Lung (tissue), 12 donors: ENCODE data around the gene KDM7A. TPM values are rescaled to one million over a fixed set of nuclear protein-coding genes. Genes with fewer than 3 reads are reported as not detected.

Experiments used
- ATAC-seq: fragments of 200-7000 bp; cut with Tn5 transposase; one replicate; pipeline ENCODE4 v1.9.1; 2020; ENCODE audit warnings: moderate number of reproducible peaks; ENCODE audit not compliant: insufficient read depth, low FRiP score
- DNase-seq, 3 donors: peaks; one replicate each; pipeline ENCODE4 v3.0.0-alpha.2; 2013 to 2017
- H3K27ac ChIP-seq, 2 donors: one replicate each; pipeline ENCODE4 v1.5.1; 2013; ENCODE audit warnings: mild to moderate bottlenecking in 2 of 2, moderate library complexity in 2 of 2, control low read depth in 1 of 2, inconsistent platforms in 1 of 2, low read depth in 1 of 2, low read length in 1 of 2
- H3K27me3 ChIP-seq, 3 donors: one replicate each; pipeline ENCODE4 v1.5.1; 2013; ENCODE audit warnings: low read length in 2 of 3; ENCODE audit not compliant: control insufficient read depth in 3 of 3, insufficient read depth in 3 of 3
- H3K36me3 ChIP-seq, 4 donors: one replicate each; pipeline ENCODE4 v1.5.1; 2013; ENCODE audit warnings: low read length in 4 of 4, mild to moderate bottlenecking in 1 of 4, moderate library complexity in 1 of 4; ENCODE audit not compliant: control insufficient read depth in 4 of 4, insufficient read depth in 4 of 4
- H3K4me1 ChIP-seq, 5 donors: one replicate each; pipeline ENCODE4 v1.5.1; 2013; ENCODE audit warnings: low read length in 5 of 5, mild to moderate bottlenecking in 2 of 5, moderate library complexity in 1 of 5; ENCODE audit not compliant: control insufficient read depth in 5 of 5, insufficient read depth in 5 of 5
- H3K4me3 ChIP-seq: one replicate; pipeline ENCODE4 v1.5.1; 2013; ENCODE audit warnings: mild to moderate bottlenecking, control low read depth, moderate library complexity
- H3K9ac ChIP-seq, 2 donors: one replicate each; pipeline ENCODE4 v1.5.1; 2013; ENCODE audit warnings: low read length in 2 of 2, control low read depth in 1 of 2; ENCODE audit not compliant: insufficient read depth in 1 of 2
- H3K9me3 ChIP-seq, 4 donors: one replicate each; pipeline ENCODE4 v1.5.1; 2013; ENCODE audit warnings: low read length in 3 of 4, mild to moderate bottlenecking in 1 of 4, moderate library complexity in 1 of 4; ENCODE audit not compliant: control insufficient read depth in 4 of 4, insufficient read depth in 3 of 4
- WGBS, 2 donors: extraction: QIAGEN DNeasy Blood & Tissue Kit; methylation state at CpG; one replicate each; pipeline ENCODE4 v1.1.7; 2013; 5-methylcytosine and 5-hydroxymethylcytosine counted together
- polyA plus RNA-seq, 2 donors: library from polyadenylated mRNA; stranded (reverse); fragments of 200-250 nt; gene quantifications; one replicate each; pipeline ENCODE4 v1.2.1, GENCODE V29; 2013
- total RNA-seq, 2 donors: library from RNA; depleted of rRNA in 1 of 2; stranded (reverse); fragments of >200 nt in 1 of 2; gene quantifications; one replicate each; pipeline ENCODE4 v1.2.1, GENCODE V29; 2014 to 2021
- TF ChIP-seq, protein P1 (sequence below): IDR thresholded peaks from 2 replicates; pipeline ENCODE4 v1.5.1; 2012; ENCODE audit warnings: mild to moderate bottlenecking; ENCODE audit errors: control extremely low read depth, extremely low read depth
- donor health status: control.
- donor health status: control.
- donor health status: Bipolar disorder and iron deficiency.
- donor health status: healthy.
- donor health status: DM: yes; HTN: yes; CAD: no.

The KDM7A gene
- total and polyA plus RNA-seq, 4 donors: 3.1 to 30.7 (median 11.6) TPM

DNA sequence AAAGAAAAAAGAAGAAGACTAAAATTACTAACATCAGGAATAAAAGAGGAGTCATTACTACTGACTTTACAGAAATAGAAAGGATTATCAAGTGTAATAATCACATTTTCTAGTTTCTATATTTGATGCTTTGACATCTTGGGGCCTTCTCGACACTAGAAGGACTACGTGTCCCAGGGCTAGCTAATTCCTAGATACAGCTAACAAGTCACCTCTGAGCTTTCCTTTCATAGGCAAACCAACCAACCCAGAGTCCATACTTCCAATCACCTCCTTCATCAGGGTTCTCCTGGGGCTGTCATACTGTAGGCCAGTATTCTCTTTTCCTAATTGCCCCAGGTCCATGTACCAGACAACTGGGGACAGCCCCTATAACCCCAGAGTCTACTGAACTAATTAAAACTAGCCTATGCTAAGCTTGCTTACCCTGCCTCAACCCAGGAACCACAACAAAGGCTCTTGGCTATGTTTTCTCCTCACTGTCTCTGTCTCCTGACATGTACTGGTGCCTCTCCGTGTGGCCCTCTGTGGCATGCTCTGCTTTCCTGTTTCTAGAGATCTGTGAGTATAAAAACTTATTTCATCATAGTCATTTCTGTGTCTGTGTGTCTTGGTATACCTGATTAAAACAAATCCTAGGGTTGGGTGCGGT is 107.4 kb downstream of the KDM7A start:
- Histone ChIP-seq H3K9me3 (peaks cover 0 to 8% (median 2%) of the 10 kb centered on the region in 4 donors), H3K27me3 (no peaks in the 10 kb centered on the region), H3K9ac (no peak overlapping the region), H3K27ac (no peak overlapping the region), H3K4me1 (no peaks in the 10 kb centered on the region), H3K4me3 (no peak overlapping the region), H3K36me3 (no peaks in the 10 kb centered on the region)
- 84 to 92% methylated on average over 4 of the region's 4 CpGs for WGBS, 2 donors
- ATAC-seq: no peak
- TF ChIP-seq, protein P1, sequence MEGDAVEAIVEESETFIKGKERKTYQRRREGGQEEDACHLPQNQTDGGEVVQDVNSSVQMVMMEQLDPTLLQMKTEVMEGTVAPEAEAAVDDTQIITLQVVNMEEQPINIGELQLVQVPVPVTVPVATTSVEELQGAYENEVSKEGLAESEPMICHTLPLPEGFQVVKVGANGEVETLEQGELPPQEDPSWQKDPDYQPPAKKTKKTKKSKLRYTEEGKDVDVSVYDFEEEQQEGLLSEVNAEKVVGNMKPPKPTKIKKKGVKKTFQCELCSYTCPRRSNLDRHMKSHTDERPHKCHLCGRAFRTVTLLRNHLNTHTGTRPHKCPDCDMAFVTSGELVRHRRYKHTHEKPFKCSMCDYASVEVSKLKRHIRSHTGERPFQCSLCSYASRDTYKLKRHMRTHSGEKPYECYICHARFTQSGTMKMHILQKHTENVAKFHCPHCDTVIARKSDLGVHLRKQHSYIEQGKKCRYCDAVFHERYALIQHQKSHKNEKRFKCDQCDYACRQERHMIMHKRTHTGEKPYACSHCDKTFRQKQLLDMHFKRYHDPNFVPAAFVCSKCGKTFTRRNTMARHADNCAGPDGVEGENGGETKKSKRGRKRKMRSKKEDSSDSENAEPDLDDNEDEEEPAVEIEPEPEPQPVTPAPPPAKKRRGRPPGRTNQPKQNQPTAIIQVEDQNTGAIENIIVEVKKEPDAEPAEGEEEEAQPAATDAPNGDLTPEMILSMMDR: no peak
- DNase-seq: no peak

DNA sequence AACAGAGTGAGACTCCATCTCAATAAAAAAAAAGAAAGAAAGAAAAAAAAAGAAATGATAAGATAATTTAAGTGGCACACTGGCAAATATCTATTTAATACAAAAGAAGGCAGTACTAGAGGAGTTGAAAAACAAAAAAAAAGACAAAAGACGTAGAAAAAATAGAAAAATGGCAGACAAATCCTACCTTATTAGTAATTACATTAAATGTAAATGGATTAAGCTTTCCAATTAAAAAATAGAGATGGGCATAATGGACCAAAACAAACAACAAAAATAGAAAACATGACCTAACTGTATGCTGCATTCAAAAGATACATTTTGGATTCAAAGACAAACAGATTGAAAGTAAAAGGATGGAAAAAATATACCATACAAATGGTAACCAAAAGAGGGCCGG is 108.8 kb downstream of the KDM7A start:
- TF ChIP-seq, protein P1: no peak
- DNase-seq (no peak), ATAC-seq (no peak)
- WGBS, 2 donors: 70 to 97% methylated on average over 2 of the region's 2 CpGs
- H3K9me3 ChIP-seq: peaks cover 0 to 8% (median 2%) of the 10 kb centered on the region in 4 donors
- H3K9ac ChIP-seq: no peak overlapping the region
- no peaks in the 10 kb centered on the region for H3K36me3 ChIP-seq
- no peaks in the 10 kb centered on the region for H3K27me3 ChIP-seq
- no peaks in the 10 kb centered on the region for H3K4me1 ChIP-seq
- H3K4me3 ChIP-seq: no peak overlapping the region
- H3K27ac ChIP-seq: no peak overlapping the region

DNA sequence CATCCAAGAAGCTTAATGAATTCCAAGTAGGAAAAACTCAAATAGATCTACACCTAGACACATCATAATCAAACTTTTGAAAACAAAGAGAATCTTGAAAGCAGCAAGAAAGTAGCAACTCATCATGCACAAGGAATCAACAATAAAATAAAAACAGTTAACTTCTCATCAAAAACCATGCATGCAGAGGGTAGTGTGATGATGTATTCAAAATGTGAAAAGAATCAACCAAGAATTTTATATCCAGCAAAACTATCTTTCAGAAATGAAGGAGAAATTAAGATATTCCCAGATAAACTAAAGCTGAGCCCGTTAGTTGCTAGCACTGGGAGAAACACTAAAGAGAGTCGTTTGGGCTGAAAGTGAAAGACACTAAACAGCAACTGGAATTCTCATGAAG is 109.7 kb downstream of the KDM7A start:
- Histone ChIP-seq H3K9me3 (peaks cover 0 to 8% (median 2%) of the 10 kb centered on the region in 4 donors), H3K9ac (no peak overlapping the region), H3K36me3 (no peaks in the 10 kb centered on the region), H3K27me3 (no peaks in the 10 kb centered on the region), H3K27ac (no peak overlapping the region), H3K4me1 (no peaks in the 10 kb centered on the region), H3K4me3 (no peak overlapping the region)
- WGBS, 2 donors: 72 to 74% methylated on average over 2 of the region's 2 CpGs
- TF ChIP-seq, protein P1: no peak
- ATAC-seq (no peak), DNase-seq (no peak)
